Nephron (organoid): ENCODE measurements around the gene CHMP6.

ENCODE experiments used
- H3K27ac Mint-ChIP-seq, 3 experiments: 2 replicates each; pipeline ENCODE4 v1.8.0; 2020; ENCODE audit warnings: mixed read lengths in 3 of 3, mild to moderate bottlenecking in 2 of 3, moderate library complexity in 1 of 3
- H3K27me3 Mint-ChIP-seq: 2 replicates; pipeline ENCODE4 v1.8.0; 2021; ENCODE audit warnings: low read depth, mild to moderate bottlenecking, moderate library complexity, mixed read lengths
- H3K36me3 Mint-ChIP-seq: 2 replicates; pipeline ENCODE4 v1.8.0; 2020; ENCODE audit warnings: low read depth, mixed read lengths
- H3K4me1 Mint-ChIP-seq: 2 replicates; pipeline ENCODE4 v1.8.0; 2020; ENCODE audit warnings: mixed read lengths
- H3K4me3 Mint-ChIP-seq, 3 experiments: 2 replicates each; pipeline ENCODE4 v1.8.0; 2020; ENCODE audit warnings: mild to moderate bottlenecking in 3 of 3, mixed read lengths in 3 of 3, moderate library complexity in 2 of 3
- H3K9me3 Mint-ChIP-seq: 2 replicates; pipeline ENCODE4 v1.8.0; 2020; ENCODE audit warnings: mixed read lengths
- TF ChIP-seq, protein P1 (sequence below), 3 experiments: fragments of 200-600 bp; sonication (generic); IDR thresholded peaks; one replicate each; pipeline ENCODE4 v1.5.0; 2021; ENCODE audit warnings: antibody characterized with exemption in 3 of 3; ENCODE audit not compliant: unreplicated experiment in 3 of 3

Gene CHMP6

GRCh38 chr17:80987941-80988461 is 3.6 kb upstream of the CHMP6 start:
- TF ChIP-seq, protein P1, sequence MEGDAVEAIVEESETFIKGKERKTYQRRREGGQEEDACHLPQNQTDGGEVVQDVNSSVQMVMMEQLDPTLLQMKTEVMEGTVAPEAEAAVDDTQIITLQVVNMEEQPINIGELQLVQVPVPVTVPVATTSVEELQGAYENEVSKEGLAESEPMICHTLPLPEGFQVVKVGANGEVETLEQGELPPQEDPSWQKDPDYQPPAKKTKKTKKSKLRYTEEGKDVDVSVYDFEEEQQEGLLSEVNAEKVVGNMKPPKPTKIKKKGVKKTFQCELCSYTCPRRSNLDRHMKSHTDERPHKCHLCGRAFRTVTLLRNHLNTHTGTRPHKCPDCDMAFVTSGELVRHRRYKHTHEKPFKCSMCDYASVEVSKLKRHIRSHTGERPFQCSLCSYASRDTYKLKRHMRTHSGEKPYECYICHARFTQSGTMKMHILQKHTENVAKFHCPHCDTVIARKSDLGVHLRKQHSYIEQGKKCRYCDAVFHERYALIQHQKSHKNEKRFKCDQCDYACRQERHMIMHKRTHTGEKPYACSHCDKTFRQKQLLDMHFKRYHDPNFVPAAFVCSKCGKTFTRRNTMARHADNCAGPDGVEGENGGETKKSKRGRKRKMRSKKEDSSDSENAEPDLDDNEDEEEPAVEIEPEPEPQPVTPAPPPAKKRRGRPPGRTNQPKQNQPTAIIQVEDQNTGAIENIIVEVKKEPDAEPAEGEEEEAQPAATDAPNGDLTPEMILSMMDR (IDR thresholded peaks at IDR 0.05; ENCODE audit: unreplicated experiment in 3 of 3), result no peak
- Mint-ChIP-seq H3K27ac (no peak overlapping the region), H3K9me3 (no peaks in the 10 kb centered on the region), H3K36me3 (no peaks in the 10 kb centered on the region), H3K4me3 (no peak overlapping the region), H3K4me1 (peaks cover 5% of the 10 kb centered on the region), H3K27me3 (peaks cover 31% of the 10 kb centered on the region)

DNA sequence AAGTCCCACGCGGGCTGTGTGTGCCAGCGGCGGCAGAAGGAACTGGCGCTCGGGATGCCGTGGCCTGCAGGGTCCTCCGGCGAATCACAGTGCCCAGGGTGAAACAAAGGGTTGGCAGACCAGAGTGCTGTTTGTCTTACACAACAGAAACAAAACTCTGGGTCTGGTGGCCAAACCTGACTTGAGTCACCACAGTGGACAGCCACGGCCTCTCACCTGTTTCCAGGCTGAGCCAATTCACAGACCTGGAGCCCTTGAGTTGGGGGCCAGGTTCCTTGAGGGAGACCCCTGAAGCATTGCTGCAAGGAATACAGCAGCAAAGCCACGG is 2.1 kb upstream of the CHMP6 start:
- peaks cover 7% of the 10 kb centered on the region for H3K4me1 Mint-ChIP-seq
- TF ChIP-seq, protein P1 (IDR thresholded peaks at IDR 0.05; ENCODE audit: unreplicated experiment in 3 of 3), result no peak
- no peak overlapping the region for H3K27ac Mint-ChIP-seq
- H3K4me3 Mint-ChIP-seq, result peak overlapping the region; percentile 83 to 91 (median 88)
- H3K27me3 Mint-ChIP-seq, result peaks cover 24% of the 10 kb centered on the region
- H3K9me3 Mint-ChIP-seq, result no peaks in the 10 kb centered on the region
- no peaks in the 10 kb centered on the region for H3K36me3 Mint-ChIP-seq

DNA sequence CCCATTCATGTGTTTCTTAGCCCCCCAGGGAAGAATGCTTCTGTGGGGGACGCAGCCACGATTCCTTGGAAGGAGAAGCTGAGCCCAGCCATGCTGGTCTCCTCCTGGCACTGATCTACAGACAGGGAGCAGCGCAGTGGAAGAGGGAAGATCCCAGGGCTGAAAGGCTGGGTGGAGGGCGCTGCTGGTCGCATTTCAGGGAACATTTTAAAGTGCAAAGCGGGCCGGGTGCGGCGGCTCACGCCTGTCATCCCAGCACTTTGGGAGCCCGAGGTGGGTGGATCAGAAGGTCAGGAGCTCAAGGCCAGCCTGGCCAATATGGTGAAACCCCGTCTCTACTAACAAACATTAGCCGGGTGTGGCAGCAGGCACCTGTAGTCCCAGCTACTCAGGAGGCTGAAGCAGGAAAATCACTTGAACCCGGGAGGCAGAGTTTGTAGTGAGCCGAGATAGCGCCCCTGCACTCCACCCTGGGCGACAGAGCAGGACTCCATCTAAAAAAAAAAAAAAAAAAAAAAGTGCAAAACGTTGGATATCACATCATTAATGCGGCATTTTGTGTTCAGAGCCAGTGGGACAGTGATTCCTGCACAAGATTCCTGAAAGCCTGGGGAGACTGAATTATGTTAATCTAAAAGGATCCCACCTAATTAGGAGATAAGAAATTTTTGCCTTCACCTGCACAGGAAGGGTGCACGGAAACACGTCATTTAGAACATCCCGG is 558 bp upstream of the CHMP6 start:
- TF ChIP-seq, protein P1 (IDR thresholded peaks at IDR 0.05; ENCODE audit: unreplicated experiment in 3 of 3), result no peak
- Mint-ChIP-seq H3K9me3 (no peaks in the 10 kb centered on the region), H3K27ac (peak overlapping the region in 1 of 3 experiments; percentile 62), H3K36me3 (no peaks in the 10 kb centered on the region), H3K27me3 (peaks cover 16% of the 10 kb centered on the region), H3K4me3 (peak overlapping the region; percentile 83 to 91 (median 88)), H3K4me1 (peaks cover 7% of the 10 kb centered on the region)

DNA sequence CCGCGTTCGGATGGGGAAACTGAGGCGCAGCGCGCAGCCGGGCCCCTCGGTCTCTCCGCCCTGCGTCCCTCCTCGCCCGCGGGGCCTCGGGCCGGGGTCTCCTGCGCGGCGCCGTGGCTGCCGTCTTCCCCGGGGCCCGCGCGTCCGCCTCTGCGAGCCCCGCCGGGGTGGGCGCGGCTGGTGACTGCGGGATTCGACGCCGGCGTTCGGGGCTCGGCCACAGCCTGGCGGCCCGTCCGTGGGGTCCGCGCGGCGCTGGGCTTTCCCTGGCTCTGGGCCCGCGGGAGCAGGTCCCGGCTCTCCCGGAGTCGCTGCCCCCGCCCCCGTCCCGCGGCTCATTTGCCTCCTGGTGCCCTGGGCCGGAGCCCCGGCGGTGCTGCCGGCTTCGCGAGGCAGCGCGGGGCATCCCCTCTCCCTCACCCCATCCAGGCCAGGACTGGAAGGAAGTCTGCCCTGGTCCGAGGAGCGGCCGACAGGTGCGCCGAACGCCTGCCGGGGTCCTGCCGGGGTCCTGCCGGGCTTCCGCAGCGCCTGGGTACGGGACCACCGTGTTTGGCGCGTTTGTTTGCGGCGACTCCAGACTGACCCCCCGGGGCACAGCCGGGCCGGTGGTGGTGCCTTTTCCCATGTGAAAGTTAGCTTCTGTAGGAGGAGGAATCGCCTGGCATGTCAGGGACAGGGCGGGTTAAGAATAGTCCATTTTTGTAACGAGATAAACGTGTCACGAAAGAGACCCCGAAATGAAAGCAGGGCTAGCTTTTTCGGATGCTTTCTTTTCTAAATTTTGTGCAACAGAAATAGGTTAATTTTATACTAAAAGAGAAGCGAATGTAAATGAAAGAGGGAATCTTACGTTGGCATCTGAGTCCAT is 671 bp downstream of the CHMP6 start:
- Mint-ChIP-seq H3K36me3 (peaks cover 4% of the 10 kb centered on the region), H3K4me3 (peak overlapping the region; percentile 82 to 91 (median 88)), H3K27ac (peak overlapping the region in 1 of 3 experiments; percentile 73), H3K9me3 (no peaks in the 10 kb centered on the region), H3K4me1 (peaks cover 7% of the 10 kb centered on the region), H3K27me3 (peaks cover 14% of the 10 kb centered on the region)
- TF ChIP-seq, protein P1 (IDR thresholded peaks at IDR 0.05; ENCODE audit: unreplicated experiment in 3 of 3), result no peak

GRCh38 chr17:80992948-80993624 is 1.4 kb downstream of the CHMP6 start:
- H3K27ac Mint-ChIP-seq, result peak overlapping the region in 1 of 3 experiments; percentile 73
- peaks cover 4% of the 10 kb centered on the region for H3K36me3 Mint-ChIP-seq
- TF ChIP-seq, protein P1 (IDR thresholded peaks at IDR 0.05; ENCODE audit: unreplicated experiment in 3 of 3), result no peak
- peaks cover 14% of the 10 kb centered on the region for H3K27me3 Mint-ChIP-seq
- peak overlapping the region; percentile 82 to 91 (median 88) for H3K4me3 Mint-ChIP-seq
- H3K9me3 Mint-ChIP-seq, result no peaks in the 10 kb centered on the region
- H3K4me1 Mint-ChIP-seq, result peaks cover 7% of the 10 kb centered on the region
